ENCODE results near the gene CTSF.

DNA sequence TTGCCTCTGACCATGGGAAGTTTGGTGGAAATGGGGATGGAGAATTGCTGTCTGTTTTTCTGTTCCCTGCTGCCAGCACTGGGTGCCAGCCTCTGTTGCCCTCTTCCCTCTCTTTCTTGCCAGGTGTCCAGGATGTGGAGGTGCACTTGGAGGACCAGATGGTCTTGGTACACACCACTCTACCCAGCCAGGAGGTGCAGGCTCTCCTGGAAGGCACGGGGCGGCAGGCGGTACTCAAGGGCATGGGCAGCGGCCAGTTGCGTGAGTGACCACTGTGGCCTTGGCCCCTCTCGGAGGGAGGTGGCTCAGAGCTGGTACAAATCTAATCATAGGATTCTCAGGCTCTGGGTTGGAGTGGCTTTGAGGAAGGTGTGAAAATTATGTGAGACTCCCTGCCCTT, 30.6 kb upstream of the CTSF start:
- TF ChIP-seq POLR2A (IDR thresholded peaks at IDR 0.05), result no peak
- TF ChIP-seq, protein P1, sequence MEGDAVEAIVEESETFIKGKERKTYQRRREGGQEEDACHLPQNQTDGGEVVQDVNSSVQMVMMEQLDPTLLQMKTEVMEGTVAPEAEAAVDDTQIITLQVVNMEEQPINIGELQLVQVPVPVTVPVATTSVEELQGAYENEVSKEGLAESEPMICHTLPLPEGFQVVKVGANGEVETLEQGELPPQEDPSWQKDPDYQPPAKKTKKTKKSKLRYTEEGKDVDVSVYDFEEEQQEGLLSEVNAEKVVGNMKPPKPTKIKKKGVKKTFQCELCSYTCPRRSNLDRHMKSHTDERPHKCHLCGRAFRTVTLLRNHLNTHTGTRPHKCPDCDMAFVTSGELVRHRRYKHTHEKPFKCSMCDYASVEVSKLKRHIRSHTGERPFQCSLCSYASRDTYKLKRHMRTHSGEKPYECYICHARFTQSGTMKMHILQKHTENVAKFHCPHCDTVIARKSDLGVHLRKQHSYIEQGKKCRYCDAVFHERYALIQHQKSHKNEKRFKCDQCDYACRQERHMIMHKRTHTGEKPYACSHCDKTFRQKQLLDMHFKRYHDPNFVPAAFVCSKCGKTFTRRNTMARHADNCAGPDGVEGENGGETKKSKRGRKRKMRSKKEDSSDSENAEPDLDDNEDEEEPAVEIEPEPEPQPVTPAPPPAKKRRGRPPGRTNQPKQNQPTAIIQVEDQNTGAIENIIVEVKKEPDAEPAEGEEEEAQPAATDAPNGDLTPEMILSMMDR (IDR thresholded peaks at IDR 0.05), result no peak
